GM18502 (cell line): ENCODE measurements around the gene IGSF23.
"Not testable (repeated sequence)": the region's sequence is repeated elsewhere in the genome, so short reads cannot be mapped to it uniquely, and the experiment has no call there.

Experiments
- ATAC-seq: cut with Tn5 transposase; IDR thresholded peaks from one replicate; pipeline ENCODE4 v1.9.1; 2021; ENCODE audit warnings: mild to moderate bottlenecking; ENCODE audit not compliant: unreplicated experiment, poor library complexity

Gene IGSF23

GRCh38 chr19:44658069-44658733, 44.8 kb downstream of the IGSF23 start:
- no peak for ATAC-seq

DNA sequence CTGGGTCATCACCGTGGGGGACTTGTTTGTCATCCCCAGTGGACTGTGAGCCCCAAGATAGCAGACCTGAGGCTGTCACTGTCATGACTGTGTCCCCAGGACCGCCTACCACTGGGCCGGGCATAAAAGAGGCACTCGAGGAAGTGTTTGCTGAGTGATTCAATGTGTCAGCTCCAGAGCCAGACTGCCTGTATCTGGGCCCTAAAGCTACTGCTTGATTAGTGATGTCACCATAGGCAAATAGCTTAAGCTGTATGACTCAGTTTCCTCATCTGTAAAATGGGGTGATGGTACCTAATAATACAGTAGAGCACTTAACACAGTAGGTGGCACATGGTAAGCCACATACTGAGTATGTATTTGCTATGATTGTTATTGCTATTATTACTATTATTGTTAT, 46.7 kb downstream of the IGSF23 start:
- no peak for ATAC-seq

GRCh38 chr19:44661205-44661604, 47.8 kb downstream of the IGSF23 start:
- no peak for ATAC-seq

DNA sequence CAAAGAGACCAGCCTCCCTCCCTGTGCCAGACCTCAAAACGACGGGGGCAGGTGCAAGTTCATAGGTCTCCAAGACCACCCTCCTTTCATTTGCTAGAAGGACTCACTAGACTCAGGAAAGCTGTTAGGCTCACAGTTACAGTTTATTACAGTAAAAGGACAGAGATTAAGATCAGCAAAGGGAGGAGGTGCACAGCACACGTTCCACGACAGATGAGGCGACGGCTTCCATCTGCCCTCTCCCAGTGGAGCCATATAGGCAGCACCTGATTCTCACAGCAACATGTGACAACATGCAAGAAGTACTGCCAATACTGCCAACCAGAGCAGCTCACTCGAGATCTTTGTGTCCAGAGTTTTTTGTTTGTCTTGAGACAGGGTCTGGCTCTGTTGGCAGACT, 48.5 kb downstream of the IGSF23 start:
- no peak for ATAC-seq

GRCh38 chr19:44662691-44663385, 49.5 kb downstream of the IGSF23 start:
- ATAC-seq: no peak

DNA sequence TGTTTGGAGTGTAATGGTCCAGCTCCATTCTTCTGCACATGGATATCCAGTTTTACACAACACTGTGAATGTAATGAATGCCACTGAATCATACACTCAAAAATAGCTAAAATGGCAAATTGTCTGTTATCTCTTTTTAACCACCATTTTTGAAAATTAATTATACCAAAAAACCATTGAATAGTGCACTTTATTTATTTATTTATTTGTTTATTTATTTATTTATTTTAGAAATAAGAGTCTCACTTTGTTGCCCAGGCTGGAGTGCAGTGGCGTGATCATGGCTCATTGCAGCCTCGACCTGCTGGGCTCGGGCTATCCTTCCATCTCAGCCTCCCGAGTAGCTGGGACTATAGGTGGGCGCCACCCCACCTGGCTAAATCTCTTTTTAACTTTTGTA, 50.6 kb downstream of the IGSF23 start:
- ATAC-seq: no peak

DNA sequence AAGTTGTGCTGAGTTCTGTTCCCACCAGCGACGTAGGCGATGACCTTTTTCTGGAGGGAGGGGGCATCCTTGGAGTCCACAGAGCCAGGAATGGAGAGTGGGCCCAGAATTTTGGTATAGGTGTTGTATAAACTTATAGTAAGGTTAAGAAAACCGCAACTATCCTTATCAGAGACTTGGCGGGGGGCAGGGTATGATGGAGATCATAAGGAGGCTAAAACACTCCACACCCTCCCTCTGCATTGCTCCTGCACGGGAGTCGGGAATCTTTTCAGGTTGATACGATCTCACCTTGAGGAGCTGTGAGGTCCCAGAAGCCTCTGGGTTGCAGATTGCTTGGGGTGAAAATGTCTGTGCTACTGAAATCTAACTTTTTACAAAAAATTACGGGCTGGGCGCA, 51.6 kb downstream of the IGSF23 start:
- no peak for ATAC-seq

DNA sequence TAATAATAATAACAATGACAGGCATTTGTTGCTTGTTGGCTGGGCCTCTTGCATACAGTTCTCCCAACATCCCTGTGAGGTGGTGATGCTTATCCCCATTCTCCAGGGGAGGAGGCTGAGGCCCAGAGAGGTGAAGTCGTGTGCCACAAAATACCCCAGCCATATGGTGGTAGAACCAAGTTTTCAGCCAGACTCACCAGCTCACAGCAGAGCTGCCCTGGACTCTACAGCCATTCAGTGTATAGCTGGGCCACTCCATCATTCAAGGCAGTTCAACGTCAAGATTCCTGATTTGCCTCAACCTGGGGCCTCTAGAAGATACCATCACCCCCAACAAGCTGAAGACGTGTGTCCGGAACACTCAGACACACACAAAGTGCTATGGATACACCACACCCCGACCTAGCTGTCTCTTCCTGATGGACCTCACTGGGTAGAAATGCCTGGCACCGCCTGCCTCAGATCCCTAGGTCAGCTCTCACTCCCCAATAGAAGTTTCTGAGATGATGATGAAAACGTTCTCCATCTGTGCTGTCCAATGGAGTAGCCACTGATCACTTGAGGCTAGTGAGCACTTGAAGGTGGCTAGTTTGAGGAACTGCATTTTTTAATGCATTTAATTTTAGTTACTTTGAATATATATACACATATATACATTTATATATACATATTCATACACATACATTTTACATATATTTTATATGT, 53.6 kb downstream of the IGSF23 start:
- ATAC-seq: no peak

DNA sequence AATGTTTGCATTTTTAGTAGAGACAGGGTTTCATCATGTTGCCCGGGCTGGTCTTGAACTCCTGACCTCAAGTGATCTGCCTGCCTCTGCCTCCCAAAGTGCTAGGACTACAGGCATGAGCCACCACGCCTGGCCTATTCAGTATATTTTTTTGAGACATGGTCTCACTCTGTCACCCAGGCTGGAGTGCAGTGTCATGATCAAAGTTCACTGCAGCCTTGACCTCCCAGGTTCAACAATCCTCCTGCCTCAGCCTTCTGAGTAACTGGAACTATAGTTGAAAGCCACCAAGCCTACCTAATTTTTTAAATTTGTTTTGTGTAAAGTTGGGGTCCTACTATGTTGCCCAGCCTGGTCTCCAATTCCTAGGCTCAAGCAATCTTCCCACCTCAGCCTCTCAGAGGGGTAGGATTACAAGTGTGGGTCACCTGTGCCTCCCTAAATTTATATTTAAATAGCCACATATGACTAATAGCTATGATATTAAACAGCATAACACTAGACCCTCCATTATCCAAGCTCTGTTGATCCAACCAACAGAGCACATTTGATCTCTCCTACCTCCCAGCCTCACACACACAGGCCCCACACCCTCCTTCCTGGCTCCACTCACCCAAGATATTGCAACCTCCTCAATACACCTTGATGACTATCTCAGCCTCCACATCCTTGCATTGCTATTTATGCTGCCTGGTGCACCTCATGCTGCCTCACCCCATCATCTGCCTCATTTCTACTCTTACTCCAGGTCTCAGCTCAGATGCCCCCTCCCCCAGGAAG, 55.8 kb downstream of the IGSF23 start:
- ATAC-seq: no peak

GRCh38 chr19:44670027-44670426, 56.7 kb downstream of the IGSF23 start:
- ATAC-seq: not testable (repeated sequence)

DNA sequence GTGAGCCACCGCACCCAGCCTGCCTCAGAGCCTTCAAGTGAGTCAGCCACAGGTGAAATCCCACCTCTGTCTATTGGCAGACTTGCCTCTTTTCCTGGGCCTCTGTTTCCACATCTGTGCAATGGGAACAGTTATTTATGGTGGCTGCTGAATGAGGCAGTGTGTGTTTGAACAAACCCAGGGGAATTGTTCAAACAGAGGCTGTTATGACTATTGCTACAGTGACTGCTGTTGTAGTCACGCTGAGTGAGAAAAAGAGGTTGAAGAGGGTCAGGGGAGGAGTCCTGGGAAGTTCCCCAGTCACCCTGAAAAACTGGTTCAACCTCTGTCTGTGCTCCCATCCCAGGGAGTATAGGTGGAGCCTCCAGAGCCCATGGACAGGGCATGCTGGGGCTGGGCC, 58.0 kb downstream of the IGSF23 start, which contains the start of gene CEACAM19:
Gene CEACAM19, plus strand, starts transcription at position 83 of the 400 bp plus-strand sequence. CDS start 450 bp downstream, outside the sequence.
- ATAC-seq: no peak

DNA sequence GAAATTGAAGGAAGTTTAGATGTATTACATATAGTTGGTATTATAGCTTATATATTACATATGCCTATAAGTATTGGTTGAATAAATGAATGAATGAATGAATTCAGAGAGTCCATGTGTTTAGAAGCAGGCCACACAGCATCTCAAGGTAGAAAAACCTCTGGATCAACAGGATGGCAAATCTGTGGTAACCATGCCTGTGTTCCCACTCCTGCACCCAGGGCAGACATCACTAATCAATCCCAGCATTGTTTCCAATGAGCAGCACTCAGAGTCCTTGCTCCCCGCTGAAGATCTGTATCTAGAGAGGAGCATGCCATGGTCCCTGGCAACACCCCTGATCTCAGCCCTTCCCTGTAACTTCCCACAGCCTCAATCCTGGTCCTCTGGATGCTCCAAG, 58.9 kb downstream of the IGSF23 start:
- ATAC-seq: no peak

DNA sequence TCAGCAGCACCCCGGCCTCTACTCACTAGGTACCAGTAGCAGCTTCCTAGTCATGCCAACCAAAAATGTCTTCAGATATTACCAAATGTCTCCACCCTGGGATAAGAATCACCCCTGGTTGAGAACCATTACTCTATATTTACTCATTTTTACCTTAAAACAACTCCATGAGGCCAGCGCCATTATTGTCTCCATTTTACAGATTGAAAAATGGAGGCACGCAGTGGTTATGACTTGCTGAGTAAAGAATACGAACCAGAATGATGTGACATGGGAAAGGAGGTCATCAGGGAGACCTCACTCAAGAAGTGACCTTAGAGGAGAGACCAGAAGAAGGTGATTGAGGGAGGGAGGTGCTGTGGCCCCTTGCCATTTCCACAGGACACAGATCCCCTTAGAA, 60.1 kb downstream of the IGSF23 start:
- no peak for ATAC-seq

DNA sequence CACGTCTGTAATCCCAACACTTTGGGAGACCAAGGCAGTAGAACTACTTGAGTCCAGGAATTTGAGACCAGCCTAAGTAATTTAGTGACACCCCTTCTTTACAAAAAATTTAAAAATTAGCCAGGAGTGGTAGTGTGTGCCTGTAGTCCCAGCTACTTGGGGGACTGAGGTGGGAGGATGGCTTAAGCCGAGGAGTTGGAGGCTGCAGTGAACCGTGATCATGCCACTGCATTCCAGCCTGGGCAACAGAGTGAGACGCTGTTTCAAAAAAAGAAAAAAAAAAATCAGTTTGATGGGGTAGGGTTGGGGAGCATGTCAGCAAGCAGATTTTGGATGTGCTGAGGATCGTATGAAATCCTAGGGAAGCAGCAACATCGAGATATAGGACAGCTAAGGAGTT, 62.2 kb downstream of the IGSF23 start:
- no peak for ATAC-seq

- ATAC-seq: no peak
These were observed 63.9 kb downstream of the IGSF23 start for GRCh38 chr19:44677019-44677811.

- ATAC-seq: no peak
These were observed 67.2 kb downstream of the IGSF23 start for GRCh38 chr19:44680536-44680935.

GRCh38 chr19:44681992-44682790, 68.8 kb downstream of the IGSF23 start:
- no peak for ATAC-seq

- no peak for ATAC-seq
These were observed 69.4 kb downstream of the IGSF23 start for GRCh38 chr19:44682807-44683206.
